ENCODE data around the gene PET100. TPM values are rescaled to one million over a fixed set of nuclear protein-coding genes. Genes with fewer than 3 reads are reported as not detected.

Gene PET100
- total RNA-seq, 2 donors from 2014 or later, result 1.3 to 32.0 TPM

DNA sequence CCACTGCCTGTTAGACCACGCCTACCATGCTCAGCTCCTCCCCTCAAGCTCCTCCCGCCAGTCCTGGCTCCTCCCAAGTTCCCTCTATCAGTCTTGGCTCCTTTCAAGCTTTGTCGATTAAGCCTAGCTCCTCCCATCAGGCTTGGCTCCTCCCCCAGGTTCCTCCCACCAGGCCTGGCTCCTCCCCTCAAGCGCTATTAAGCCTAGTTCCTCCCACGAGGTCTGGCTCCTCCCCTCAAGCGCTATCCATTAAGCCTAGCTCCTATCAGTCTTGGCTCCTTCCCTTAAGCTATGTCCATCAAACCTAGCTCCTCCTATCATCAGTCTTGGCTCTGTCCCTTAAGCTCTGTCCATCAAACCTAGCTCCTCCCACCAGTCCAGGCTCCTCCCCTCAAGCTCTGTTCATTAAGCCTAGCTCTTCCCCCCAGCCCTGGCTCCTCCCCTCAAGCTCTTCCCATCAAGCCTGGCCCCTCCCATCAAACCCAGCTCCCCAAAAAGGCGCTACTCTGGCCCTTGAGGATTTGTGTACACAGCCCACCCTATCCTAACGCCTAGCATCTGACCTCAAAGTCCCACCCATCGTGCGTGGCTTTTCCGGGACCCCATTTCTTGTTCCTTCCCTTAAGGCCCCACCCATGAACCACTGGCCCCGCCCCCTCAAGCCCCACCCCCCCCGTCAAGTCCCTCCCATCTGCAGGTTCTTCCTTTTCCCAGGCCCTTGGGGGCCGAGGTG lies 23.9 kb upstream of the PET100 start:
- intact Hi-C loops (cut with DNase I), result no loop called here
- Histone ChIP-seq H3K27me3 (no peaks in the 10 kb centered on the region), H3K9me3 (no peaks in the 10 kb centered on the region), H3K4me1 (peaks cover 24% of the 10 kb centered on the region), H3K27ac (no peak overlapping the region), H3K36me3 (replicated peaks in 1 of 2; ENCODE audit: insufficient read depth in 1 of 2, low read depth in 2 of 2) (peaks cover 5 to 9% of the 10 kb centered on the region in 2 donors), H3K4me3 (no peak overlapping the region)
- WGBS, 2 donors, result 72 to 75% methylated on average over 14 of the region's 14 CpGs
- DNase-seq (peak in 2 of 4 donors; percentile 40 to 46), ATAC-seq (peak; percentile 45)
- no peak for TF ChIP-seq POLR2A (IDR thresholded peaks at IDR 0.05)
- TF ChIP-seq, protein P1, sequence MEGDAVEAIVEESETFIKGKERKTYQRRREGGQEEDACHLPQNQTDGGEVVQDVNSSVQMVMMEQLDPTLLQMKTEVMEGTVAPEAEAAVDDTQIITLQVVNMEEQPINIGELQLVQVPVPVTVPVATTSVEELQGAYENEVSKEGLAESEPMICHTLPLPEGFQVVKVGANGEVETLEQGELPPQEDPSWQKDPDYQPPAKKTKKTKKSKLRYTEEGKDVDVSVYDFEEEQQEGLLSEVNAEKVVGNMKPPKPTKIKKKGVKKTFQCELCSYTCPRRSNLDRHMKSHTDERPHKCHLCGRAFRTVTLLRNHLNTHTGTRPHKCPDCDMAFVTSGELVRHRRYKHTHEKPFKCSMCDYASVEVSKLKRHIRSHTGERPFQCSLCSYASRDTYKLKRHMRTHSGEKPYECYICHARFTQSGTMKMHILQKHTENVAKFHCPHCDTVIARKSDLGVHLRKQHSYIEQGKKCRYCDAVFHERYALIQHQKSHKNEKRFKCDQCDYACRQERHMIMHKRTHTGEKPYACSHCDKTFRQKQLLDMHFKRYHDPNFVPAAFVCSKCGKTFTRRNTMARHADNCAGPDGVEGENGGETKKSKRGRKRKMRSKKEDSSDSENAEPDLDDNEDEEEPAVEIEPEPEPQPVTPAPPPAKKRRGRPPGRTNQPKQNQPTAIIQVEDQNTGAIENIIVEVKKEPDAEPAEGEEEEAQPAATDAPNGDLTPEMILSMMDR (IDR thresholded peaks at IDR 0.05), result no peak

DNA sequence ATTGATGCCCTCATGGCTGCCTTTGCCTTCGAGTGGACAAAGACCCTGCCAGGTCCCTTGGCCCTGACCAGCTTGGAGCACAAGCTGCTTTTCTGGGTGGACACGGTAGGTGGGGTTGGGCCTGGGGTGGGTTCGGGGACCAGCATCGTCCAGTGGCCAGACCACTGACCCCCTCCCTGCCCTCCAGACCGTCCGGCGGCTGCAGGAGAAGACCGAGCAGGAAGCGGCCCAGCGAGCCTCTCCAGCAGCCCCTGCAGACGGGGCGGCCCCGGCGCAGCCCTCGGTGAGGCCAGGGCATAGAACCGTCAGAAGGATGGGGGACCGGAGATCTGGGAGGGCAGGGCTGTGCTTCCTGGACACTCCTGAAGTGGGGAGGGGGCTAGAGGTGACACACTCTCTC lies 23.3 kb upstream of the PET100 start:
- no peak for ATAC-seq
- Histone ChIP-seq H3K27ac (no peak overlapping the region), H3K4me3 (no peak overlapping the region), H3K9me3 (no peaks in the 10 kb centered on the region), H3K4me1 (peaks cover 21% of the 10 kb centered on the region), H3K27me3 (no peaks in the 10 kb centered on the region), H3K36me3 (replicated peaks in 1 of 2; ENCODE audit: insufficient read depth in 1 of 2, low read depth in 2 of 2) (peaks cover 5 to 14% of the 10 kb centered on the region in 2 donors)
- TF ChIP-seq, protein P1 (IDR thresholded peaks at IDR 0.05), result no peak
- TF ChIP-seq POLR2A (IDR thresholded peaks at IDR 0.05), result no peak
- 97% methylated on average over 15 of the region's 17 CpGs; no CpG with 5 or more reads in 1 of the 2 donors for WGBS, 2 donors
- intact Hi-C loops (cut with DNase I), result no loop called here
- no peak for DNase-seq

- TF ChIP-seq, protein P1 (IDR thresholded peaks at IDR 0.05), result no peak
- TF ChIP-seq POLR2A (IDR thresholded peaks at IDR 0.05), result no peak
- 89 to 94% methylated on average over 9 to 10 of the region's 10 CpGs for WGBS, 2 donors
- intact Hi-C loops (cut with DNase I), result no loop called here
- H3K36me3 ChIP-seq (replicated peaks in 1 of 2; ENCODE audit: insufficient read depth in 1 of 2, low read depth in 2 of 2), result peaks cover 12 to 14% of the 10 kb centered on the region in 2 donors
- H3K27ac ChIP-seq, result no peak overlapping the region
- H3K4me1 ChIP-seq, result peaks cover 13% of the 10 kb centered on the region
- H3K27me3 ChIP-seq, result no peaks in the 10 kb centered on the region
- DNase-seq (no peak), ATAC-seq (no peak)
- H3K4me3 ChIP-seq, result no peak overlapping the region
- H3K9me3 ChIP-seq, result no peaks in the 10 kb centered on the region
These were observed 22.2 kb upstream of the PET100 start for GRCh38 chr19:7607212-7607873.

DNA sequence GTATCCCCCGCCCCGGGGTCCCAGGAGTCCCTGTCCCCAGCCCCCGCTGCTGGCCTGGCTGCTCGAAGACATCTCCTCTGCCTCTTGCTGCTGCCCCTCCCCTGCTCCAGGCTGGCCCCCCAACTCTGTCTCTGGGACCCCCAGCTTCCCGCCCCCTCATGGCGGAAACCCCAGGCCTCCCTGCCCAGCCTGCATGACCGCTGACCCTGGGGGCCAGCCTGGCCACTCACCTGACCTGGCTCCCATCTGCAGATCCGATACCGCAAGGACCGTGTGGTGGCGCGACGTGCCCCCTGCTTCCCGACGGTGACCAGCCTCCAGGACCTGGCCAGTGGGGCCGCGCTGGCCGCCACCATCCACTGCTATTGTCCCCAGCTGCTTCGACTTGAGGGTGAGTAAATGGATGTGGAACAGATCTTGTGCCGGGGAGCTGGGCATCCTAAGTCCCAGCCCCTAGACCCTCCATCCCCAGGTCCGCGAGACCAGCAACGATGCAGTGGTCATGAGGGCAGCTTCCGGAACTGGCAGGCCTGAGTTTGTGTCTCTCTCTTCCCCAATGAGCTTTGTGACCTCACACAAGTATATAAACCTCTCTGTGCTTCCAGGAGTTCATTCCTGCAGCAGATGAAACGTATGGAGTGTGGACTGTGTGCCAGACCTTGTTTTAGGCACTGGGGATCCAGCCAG lies 21.6 kb upstream of the PET100 start:
- Histone ChIP-seq H3K9me3 (no peaks in the 10 kb centered on the region), H3K27ac (no peak overlapping the region), H3K36me3 (replicated peaks in 1 of 2; ENCODE audit: insufficient read depth in 1 of 2, low read depth in 2 of 2) (peaks cover 13 to 14% of the 10 kb centered on the region in 2 donors), H3K27me3 (no peaks in the 10 kb centered on the region), H3K4me3 (no peak overlapping the region), H3K4me1 (peaks cover 7% of the 10 kb centered on the region)
- intact Hi-C loops (cut with DNase I), result no loop called here
- no peak for ATAC-seq
- no peak for DNase-seq
- WGBS, 2 donors, result 91% methylated on average over 10 to 25 of the region's 25 CpGs
- TF ChIP-seq POLR2A (IDR thresholded peaks at IDR 0.05), result no peak
- TF ChIP-seq, protein P1 (IDR thresholded peaks at IDR 0.05), result no peak

All from body of pancreas (tissue), 4 donors.